Measurements from ENCODE around the gene AVEN. TPM values are rescaled to one million over a fixed set of nuclear protein-coding genes. Genes with fewer than 3 reads are reported as not detected.
"Not testable (repeated sequence)": the region's sequence is repeated elsewhere in the genome, so short reads cannot be mapped to it uniquely, and the experiment has no call there.

The AVEN gene
- total RNA-seq, 1 donor from 2014 or later = 8.6 TPM

GRCh38 chr15:34059476-34059875, 20.5 kb upstream of the AVEN start:
- DNase-seq (ENCODE audit: low spot score in 2 of 2, unreplicated experiment in 2 of 2) = no peak
- Mint-ChIP-seq H3K36me3 (no peaks in the 10 kb centered on the region), H3K27me3 (ENCODE audit: low read depth) (peaks cover 2% of the 10 kb centered on the region), H3K27ac (no peak overlapping the region), H3K9me3 (no peaks in the 10 kb centered on the region), H3K4me3 (no peak overlapping the region), H3K4me1 (peaks cover 8% of the 10 kb centered on the region)
- TF ChIP-seq, protein P1, sequence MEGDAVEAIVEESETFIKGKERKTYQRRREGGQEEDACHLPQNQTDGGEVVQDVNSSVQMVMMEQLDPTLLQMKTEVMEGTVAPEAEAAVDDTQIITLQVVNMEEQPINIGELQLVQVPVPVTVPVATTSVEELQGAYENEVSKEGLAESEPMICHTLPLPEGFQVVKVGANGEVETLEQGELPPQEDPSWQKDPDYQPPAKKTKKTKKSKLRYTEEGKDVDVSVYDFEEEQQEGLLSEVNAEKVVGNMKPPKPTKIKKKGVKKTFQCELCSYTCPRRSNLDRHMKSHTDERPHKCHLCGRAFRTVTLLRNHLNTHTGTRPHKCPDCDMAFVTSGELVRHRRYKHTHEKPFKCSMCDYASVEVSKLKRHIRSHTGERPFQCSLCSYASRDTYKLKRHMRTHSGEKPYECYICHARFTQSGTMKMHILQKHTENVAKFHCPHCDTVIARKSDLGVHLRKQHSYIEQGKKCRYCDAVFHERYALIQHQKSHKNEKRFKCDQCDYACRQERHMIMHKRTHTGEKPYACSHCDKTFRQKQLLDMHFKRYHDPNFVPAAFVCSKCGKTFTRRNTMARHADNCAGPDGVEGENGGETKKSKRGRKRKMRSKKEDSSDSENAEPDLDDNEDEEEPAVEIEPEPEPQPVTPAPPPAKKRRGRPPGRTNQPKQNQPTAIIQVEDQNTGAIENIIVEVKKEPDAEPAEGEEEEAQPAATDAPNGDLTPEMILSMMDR (IDR thresholded peaks at IDR 0.05; ENCODE audit: unreplicated experiment) = no peak

- Mint-ChIP-seq H3K9me3 (peaks cover 21% of the 10 kb centered on the region), H3K27me3 (ENCODE audit: low read depth) (peaks cover 2% of the 10 kb centered on the region), H3K36me3 (no peaks in the 10 kb centered on the region), H3K4me3 (no peak overlapping the region), H3K27ac (no peak overlapping the region), H3K4me1 (peaks cover 8% of the 10 kb centered on the region)
- TF ChIP-seq, protein P1 (IDR thresholded peaks at IDR 0.05; ENCODE audit: unreplicated experiment) = no peak
- DNase-seq (ENCODE audit: low spot score in 2 of 2, unreplicated experiment in 2 of 2) = no peak
Observed at GRCh38 chr15:34056911-34057310, 17.9 kb upstream of the AVEN start.

DNA sequence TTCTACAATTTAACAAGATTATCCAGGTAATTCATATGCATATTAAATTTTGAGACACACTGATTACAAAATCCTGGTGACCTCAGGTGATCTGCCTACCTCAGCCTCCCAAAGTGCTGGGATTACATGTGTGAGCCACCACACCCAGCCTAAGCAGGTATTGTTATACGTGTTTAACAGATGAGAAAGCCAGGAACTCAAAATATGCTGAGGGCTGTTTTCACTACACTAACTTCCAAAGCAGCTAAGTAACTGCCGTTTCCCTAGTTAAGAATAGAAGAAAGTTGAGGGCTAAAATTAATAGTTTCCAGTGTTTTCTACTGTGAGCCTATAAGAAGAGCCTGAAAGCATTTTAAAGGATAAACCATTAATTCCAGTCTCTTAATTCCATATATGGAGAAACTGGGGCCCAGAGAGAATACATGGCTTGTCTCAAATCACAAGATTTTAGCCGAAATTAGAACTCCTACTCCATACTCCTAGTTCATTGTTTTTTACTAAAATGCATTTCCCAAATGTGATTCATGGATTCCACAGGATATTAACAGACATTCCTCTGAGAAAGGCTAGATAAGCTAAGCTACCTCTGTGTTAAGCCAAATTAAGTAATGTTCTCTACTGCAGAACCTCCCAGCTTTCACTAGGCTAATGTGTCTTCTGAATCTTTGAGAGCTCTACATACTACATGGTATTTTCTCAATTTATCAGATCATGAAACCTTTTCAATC, 17.0 kb upstream of the AVEN start:
- Mint-ChIP-seq H3K27me3 (ENCODE audit: low read depth) (peaks cover 2% of the 10 kb centered on the region), H3K4me1 (peaks cover 8% of the 10 kb centered on the region), H3K36me3 (no peaks in the 10 kb centered on the region), H3K4me3 (no peak overlapping the region), H3K27ac (peak overlapping the region; percentile 89), H3K9me3 (peaks cover 29% of the 10 kb centered on the region)
- TF ChIP-seq, protein P1 (IDR thresholded peaks at IDR 0.05; ENCODE audit: unreplicated experiment) = no peak
- no peak for DNase-seq (ENCODE audit: low spot score in 2 of 2, unreplicated experiment in 2 of 2)

GRCh38 chr15:34054081-34054707, 15.2 kb upstream of the AVEN start:
- Mint-ChIP-seq H3K9me3 (peaks cover 42% of the 10 kb centered on the region), H3K27me3 (ENCODE audit: low read depth) (no peaks in the 10 kb centered on the region), H3K4me1 (peaks cover 8% of the 10 kb centered on the region), H3K4me3 (no peak overlapping the region), H3K36me3 (peaks cover 12% of the 10 kb centered on the region), H3K27ac (no peak overlapping the region)
- TF ChIP-seq, protein P1 (IDR thresholded peaks at IDR 0.05; ENCODE audit: unreplicated experiment) = no peak
- no peak for DNase-seq (ENCODE audit: low spot score in 2 of 2, unreplicated experiment in 2 of 2)

DNA sequence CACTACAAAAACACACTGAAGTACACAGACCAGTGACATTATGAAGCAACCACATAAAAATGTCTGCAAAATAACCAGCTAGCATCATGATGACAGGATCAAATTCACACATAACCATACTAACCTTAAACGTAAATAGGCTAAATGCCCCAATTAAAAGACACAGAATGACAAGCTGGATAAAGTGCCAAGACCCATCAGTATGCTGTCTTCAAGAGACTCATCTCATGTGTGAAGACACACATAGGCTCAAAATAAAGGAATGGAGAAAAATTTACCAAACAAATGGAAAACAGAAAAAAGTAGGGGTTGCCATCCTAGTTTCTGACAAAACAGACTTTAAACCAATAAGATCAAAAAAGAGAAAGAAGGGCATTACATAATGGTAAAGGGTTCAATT, 11.4 kb upstream of the AVEN start:
- H3K27ac Mint-ChIP-seq = not testable (repeated sequence)

DNA sequence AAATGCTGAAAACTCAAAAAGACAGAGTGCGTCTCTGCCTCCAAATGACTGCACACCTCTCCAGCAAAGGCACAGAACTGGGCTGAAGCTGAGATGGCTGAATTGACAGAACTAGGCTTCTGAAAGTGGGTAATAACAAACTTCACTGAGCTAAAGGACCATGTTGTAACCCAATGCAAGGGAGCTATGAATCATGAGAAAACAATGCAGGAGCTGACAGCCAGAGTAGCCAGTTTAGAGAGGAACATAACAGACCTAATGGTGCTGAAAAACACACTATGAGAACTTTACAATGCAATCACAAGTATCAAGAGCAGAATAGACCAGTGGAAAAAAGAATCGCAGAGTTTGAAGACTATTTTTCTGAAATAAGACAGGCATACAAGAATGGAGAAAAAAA, 10.1 kb upstream of the AVEN start:
- Mint-ChIP-seq H3K36me3 (peaks cover 14% of the 10 kb centered on the region), H3K4me3 (no peak overlapping the region), H3K4me1 (no peaks in the 10 kb centered on the region), H3K27ac (no peak overlapping the region), H3K27me3 (ENCODE audit: low read depth) (no peaks in the 10 kb centered on the region), H3K9me3 (peaks cover 44% of the 10 kb centered on the region)
- no peak for DNase-seq (ENCODE audit: low spot score in 2 of 2, unreplicated experiment in 2 of 2)
- TF ChIP-seq, protein P1 (IDR thresholded peaks at IDR 0.05; ENCODE audit: unreplicated experiment) = no peak

More for the DNA sequence above, 11.4 kb upstream of the AVEN start:
- Mint-ChIP-seq H3K9me3 (peaks cover 47% of the 10 kb centered on the region), H3K36me3 (peaks cover 14% of the 10 kb centered on the region)
- not testable (repeated sequence) for H3K27me3 Mint-ChIP-seq (ENCODE audit: low read depth); H3K4me1 Mint-ChIP-seq; H3K4me3 Mint-ChIP-seq; DNase-seq (ENCODE audit: low spot score in 2 of 2, unreplicated experiment in 2 of 2)

All from mesothelial cell of epicardium (in vitro differentiated cells).